CD4-positive, alpha-beta T cell (primary cell): ENCODE results near the gene PTCHD1. TPM values are rescaled to one million over a fixed set of nuclear protein-coding genes. Genes with fewer than 3 reads are reported as not detected.

Experiments
- ATAC-seq: fragments of 200-7000 bp; cut with Tn5 transposase; one replicate; pipeline ENCODE4 v1.10.0; 2022; ENCODE audit warnings: mild to moderate bottlenecking; ENCODE audit not compliant: poor library complexity
- CTCF ChIA-PET: fragments of 350-600 bp; sonication (Branson Sonifier 250); formaldehyde crosslinking; loops from one replicate; lab custom pipeline; 2021; ENCODE audit warnings: antibody characterized with exemption, inconsistent platforms; lab: Charles Lee
- POLR2A ChIA-PET: fragments of 350-600 bp; sonication (Branson Sonifier 250); formaldehyde crosslinking; loops from one replicate; lab custom pipeline; 2021; ENCODE audit warnings: antibody characterized with exemption, inconsistent platforms; lab: Charles Lee
- DNase-seq, 14 experiments: peaks; one replicate each; pipeline ENCODE4 v3.0.0-alpha.2; 2013 to 2020; ENCODE audit warnings: mixed read lengths in 2 of 14
- H3K27ac ChIP-seq, 2 donors: one replicate each; pipeline versions ENCODE4 v1.5.1 to v1.7.0; 2013; ENCODE audit warnings: low read length in 2 of 2, low read depth in 1 of 2, mild to moderate bottlenecking in 1 of 2
- H3K27me3 ChIP-seq, 2 experiments: 1 replicate in 1 of 2; 2 replicates in 1 of 2; pipeline versions ENCODE4 v1.6.1 to v1.7.0; 2013; ENCODE audit warnings: low read length in 2 of 2, control low read depth in 1 of 2, mild to moderate bottlenecking in 1 of 2, moderate library complexity in 1 of 2; ENCODE audit not compliant: insufficient read depth in 2 of 2, control insufficient read depth in 1 of 2
- H3K36me3 ChIP-seq: one replicate; pipeline ENCODE4 v1.6.1; 2013; ENCODE audit warnings: low read length, control low read depth; ENCODE audit not compliant: insufficient read depth
- H3K4me1 ChIP-seq: one replicate; pipeline ENCODE4 v1.6.1; 2013; ENCODE audit warnings: low read length, control low read depth; ENCODE audit not compliant: insufficient read depth
- H3K4me3 ChIP-seq: one replicate; pipeline ENCODE4 v1.5.1; 2013; ENCODE audit warnings: mild to moderate bottlenecking, low read length, moderate library complexity
- H3K9me3 ChIP-seq, 2 experiments: 1 replicate in 1 of 2; 2 replicates in 1 of 2; pipeline versions ENCODE4 v1.6.1 to v1.7.0; 2013; ENCODE audit warnings: low read length in 2 of 2, mild to moderate bottlenecking in 2 of 2, control low read depth in 1 of 2, moderate library complexity in 1 of 2; ENCODE audit not compliant: control insufficient read depth in 1 of 2, insufficient read depth in 1 of 2
- H3K27ac Mint-ChIP-seq: one replicate; pipeline ENCODE4 v1.8.0; 2020; ENCODE audit warnings: mixed read lengths
- H3K27me3 Mint-ChIP-seq: one replicate; pipeline ENCODE4 v1.8.0; 2021; ENCODE audit warnings: mixed read lengths
- H3K36me3 Mint-ChIP-seq: one replicate; pipeline ENCODE4 v1.8.0; 2021; ENCODE audit warnings: low read depth, mixed read lengths
- H3K4me1 Mint-ChIP-seq: one replicate; pipeline ENCODE4 v1.8.0; 2021; ENCODE audit warnings: low read depth, mixed read lengths
- H3K4me3 Mint-ChIP-seq: one replicate; pipeline ENCODE4 v1.8.0; 2020; ENCODE audit warnings: mild to moderate bottlenecking, mixed read lengths
- H3K9me3 Mint-ChIP-seq: one replicate; pipeline ENCODE4 v1.8.0; 2020; ENCODE audit warnings: mixed read lengths
- intact Hi-C, 2 experiments: fragments of 100-400 bp; cut with DNase I in 1 of 2; cut with micrococcal nuclease in 1 of 2; formaldehyde crosslinking; loops; one replicate each; pipeline versions ENCODE4 v1.15.1 to v1.9.0; 2023 to 2025; cut with DNase I, micrococcal nuclease
- polyA plus RNA-seq, 2 donors: library from polyadenylated mRNA; unstranded; fragments of 120-200 nt; gene quantifications; one replicate each; pipeline ENCODE4 v1.2.1, GENCODE V29; 2013
- total RNA-seq, 174 experiments: library from RNA in 2 of 174; stranded (reverse) in 2 of 174; gene quantifications; one replicate each; pipeline ENCODE4 v1.2.3 and lab custom pipeline; 2021 to 2026
- TF ChIP-seq, protein P1 (sequence below): fragments of 200-600 bp; IDR thresholded peaks from one replicate; pipeline ENCODE4 v1.8.0; 2022; ENCODE audit warnings: antibody characterized with exemption, mild to moderate bottlenecking

Gene PTCHD1
- total RNA-seq (not detected), total RNA-seq (lab: John Stamatoyannopoulos, UW) (0 to 1.2 (median 0.06) reads per million in 172 experiments)
- not detected for polyA plus RNA-seq (2013, experiment 1 of 2)
- polyA plus RNA-seq (2013, experiment 2 of 2): 0.01 TPM

GRCh38 chrX:23334848-23335599, at the start of gene PTCHD1:
PTCHD1 (plus strand) TSS chrX:23334849; CDS start chrX:23334876, 27 bp downstream.
- POLR2A ChIA-PET: no interaction called here

GRCh38 chrX:23286731-23287130, 47.9 kb upstream of the PTCHD1 start:
- POLR2A ChIA-PET: no interaction called here
- ATAC-seq: no peak
- DNase-seq: no peak
- H3K9me3 ChIP-seq: no peaks in the 10 kb centered on the region
- no peaks in the 10 kb centered on the region for H3K27me3 ChIP-seq
- no peak overlapping the region for H3K4me3 Mint-ChIP-seq
- no peaks in the 10 kb centered on the region for H3K36me3 ChIP-seq
- TF ChIP-seq, protein P1, sequence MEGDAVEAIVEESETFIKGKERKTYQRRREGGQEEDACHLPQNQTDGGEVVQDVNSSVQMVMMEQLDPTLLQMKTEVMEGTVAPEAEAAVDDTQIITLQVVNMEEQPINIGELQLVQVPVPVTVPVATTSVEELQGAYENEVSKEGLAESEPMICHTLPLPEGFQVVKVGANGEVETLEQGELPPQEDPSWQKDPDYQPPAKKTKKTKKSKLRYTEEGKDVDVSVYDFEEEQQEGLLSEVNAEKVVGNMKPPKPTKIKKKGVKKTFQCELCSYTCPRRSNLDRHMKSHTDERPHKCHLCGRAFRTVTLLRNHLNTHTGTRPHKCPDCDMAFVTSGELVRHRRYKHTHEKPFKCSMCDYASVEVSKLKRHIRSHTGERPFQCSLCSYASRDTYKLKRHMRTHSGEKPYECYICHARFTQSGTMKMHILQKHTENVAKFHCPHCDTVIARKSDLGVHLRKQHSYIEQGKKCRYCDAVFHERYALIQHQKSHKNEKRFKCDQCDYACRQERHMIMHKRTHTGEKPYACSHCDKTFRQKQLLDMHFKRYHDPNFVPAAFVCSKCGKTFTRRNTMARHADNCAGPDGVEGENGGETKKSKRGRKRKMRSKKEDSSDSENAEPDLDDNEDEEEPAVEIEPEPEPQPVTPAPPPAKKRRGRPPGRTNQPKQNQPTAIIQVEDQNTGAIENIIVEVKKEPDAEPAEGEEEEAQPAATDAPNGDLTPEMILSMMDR: no peak
- no peak overlapping the region for H3K4me3 ChIP-seq
- no peak overlapping the region for H3K27ac ChIP-seq
- CTCF ChIA-PET: no interaction called here
- no peaks in the 10 kb centered on the region for H3K27me3 Mint-ChIP-seq
- H3K4me1 Mint-ChIP-seq: no peaks in the 10 kb centered on the region
- no peaks in the 10 kb centered on the region for H3K4me1 ChIP-seq
- intact Hi-C loops: no loop called here
- no peaks in the 10 kb centered on the region for H3K9me3 Mint-ChIP-seq
- no peak overlapping the region for H3K27ac Mint-ChIP-seq
- H3K36me3 Mint-ChIP-seq: no peaks in the 10 kb centered on the region

More at GRCh38 chrX:23334848-23335599, at the start of gene PTCHD1:
- Histone ChIP-seq H3K27ac (no peak within 1 kb of the TSS), H3K27me3 (peaks cover 7 to 8% of the 10 kb centered on the region in 2 experiments), H3K4me3 (no peak within 1 kb of the TSS), H3K36me3 (no peaks in the 10 kb centered on the region), H3K9me3 (peaks cover 0 to 9% of the 10 kb centered on the region in 2 experiments), H3K4me1 (no peaks in the 10 kb centered on the region)
- H3K27me3 Mint-ChIP-seq: peaks cover 43% of the 10 kb centered on the region
- ATAC-seq: no peak
- TF ChIP-seq, protein P1: no peak
- no peaks in the 10 kb centered on the region for H3K9me3 Mint-ChIP-seq
- intact Hi-C loops: no loop called here
- peak within 1 kb of the TSS; percentile 20 for H3K4me3 Mint-ChIP-seq
- H3K36me3 Mint-ChIP-seq: no peaks in the 10 kb centered on the region
- H3K27ac Mint-ChIP-seq: no peak within 1 kb of the TSS
- CTCF ChIA-PET: no interaction called here
- DNase-seq: no peak
- peaks cover 5% of the 10 kb centered on the region for H3K4me1 Mint-ChIP-seq

GRCh38 chrX:23287191-23287725, 47.4 kb upstream of the PTCHD1 start:
- CTCF ChIA-PET: no interaction called here
- no peaks in the 10 kb centered on the region for H3K27me3 ChIP-seq
- TF ChIP-seq, protein P1: no peak
- ATAC-seq (no peak), DNase-seq (no peak)
- Mint-ChIP-seq H3K36me3 (no peaks in the 10 kb centered on the region), H3K4me1 (no peaks in the 10 kb centered on the region), H3K27me3 (no peaks in the 10 kb centered on the region), H3K9me3 (no peaks in the 10 kb centered on the region), H3K4me3 (no peak overlapping the region), H3K27ac (no peak overlapping the region)
- H3K27ac ChIP-seq: no peak overlapping the region
- no peaks in the 10 kb centered on the region for H3K36me3 ChIP-seq
- intact Hi-C loops: no loop called here
- H3K4me1 ChIP-seq: no peaks in the 10 kb centered on the region
- no peaks in the 10 kb centered on the region for H3K9me3 ChIP-seq
- no peak overlapping the region for H3K4me3 ChIP-seq
- POLR2A ChIA-PET: no interaction called here
